NB4 (cell line): ENCODE measurements around the gene ERCC5.
A peak's percentile ranks its signal among the peaks of the same experiment; 100 is the strongest.

ENCODE experiments used
- DNase-seq: peaks from one replicate; pipeline ENCODE4 v3.0.0; 2010; ENCODE audit warnings: low read depth
- H3K4me3 ChIP-seq: one replicate; pipeline ENCODE4 v1.5.1; 2011; ENCODE audit warnings: mild to moderate bottlenecking, low read depth, low read length, moderate library complexity
- MYC ChIP-seq: IDR thresholded peaks from 2 replicates; pipeline ENCODE4 v1.6.1; 2011; ENCODE audit warnings: low read depth, low read length
- POLR2A ChIP-seq: IDR thresholded peaks from 2 replicates; pipeline ENCODE4 v1.6.1; 2011; ENCODE audit warnings: mild to moderate bottlenecking; ENCODE audit not compliant: insufficient read length; ENCODE audit errors: extremely low read depth
- TF ChIP-seq, protein P1 (sequence below): IDR thresholded peaks from one replicate; pipeline ENCODE4 v1.5.1; 2012; ENCODE audit warnings: low read depth, low read length
- TF ChIP-seq, protein P2 (sequence below): IDR thresholded peaks from 2 replicates; pipeline ENCODE4 v1.6.1; 2011; ENCODE audit warnings: low read depth, low read length

ERCC5 gene

DNA sequence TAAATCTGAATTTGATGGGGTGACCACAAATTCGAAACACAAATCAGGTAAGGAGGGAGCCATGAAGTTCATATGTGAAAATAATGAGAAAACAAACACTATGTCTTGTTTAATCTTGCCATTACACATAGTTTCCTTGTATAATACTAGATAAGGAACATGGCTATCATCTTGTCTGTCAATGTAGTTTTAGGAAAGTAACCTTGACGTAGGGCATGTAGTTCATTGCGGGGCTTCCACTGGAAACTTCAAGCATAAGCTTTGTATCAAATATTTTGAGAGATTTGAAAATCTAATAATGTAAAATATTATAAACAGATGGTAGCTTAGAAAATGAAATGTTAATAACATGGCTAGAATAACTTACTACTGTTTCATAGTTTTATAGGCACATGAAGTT lies 38.1 kb upstream of the ERCC5 start:
- no peak for TF ChIP-seq MYC
- no peak for TF ChIP-seq POLR2A
- TF ChIP-seq, protein P1, sequence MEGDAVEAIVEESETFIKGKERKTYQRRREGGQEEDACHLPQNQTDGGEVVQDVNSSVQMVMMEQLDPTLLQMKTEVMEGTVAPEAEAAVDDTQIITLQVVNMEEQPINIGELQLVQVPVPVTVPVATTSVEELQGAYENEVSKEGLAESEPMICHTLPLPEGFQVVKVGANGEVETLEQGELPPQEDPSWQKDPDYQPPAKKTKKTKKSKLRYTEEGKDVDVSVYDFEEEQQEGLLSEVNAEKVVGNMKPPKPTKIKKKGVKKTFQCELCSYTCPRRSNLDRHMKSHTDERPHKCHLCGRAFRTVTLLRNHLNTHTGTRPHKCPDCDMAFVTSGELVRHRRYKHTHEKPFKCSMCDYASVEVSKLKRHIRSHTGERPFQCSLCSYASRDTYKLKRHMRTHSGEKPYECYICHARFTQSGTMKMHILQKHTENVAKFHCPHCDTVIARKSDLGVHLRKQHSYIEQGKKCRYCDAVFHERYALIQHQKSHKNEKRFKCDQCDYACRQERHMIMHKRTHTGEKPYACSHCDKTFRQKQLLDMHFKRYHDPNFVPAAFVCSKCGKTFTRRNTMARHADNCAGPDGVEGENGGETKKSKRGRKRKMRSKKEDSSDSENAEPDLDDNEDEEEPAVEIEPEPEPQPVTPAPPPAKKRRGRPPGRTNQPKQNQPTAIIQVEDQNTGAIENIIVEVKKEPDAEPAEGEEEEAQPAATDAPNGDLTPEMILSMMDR: no peak
- TF ChIP-seq, protein P2, sequence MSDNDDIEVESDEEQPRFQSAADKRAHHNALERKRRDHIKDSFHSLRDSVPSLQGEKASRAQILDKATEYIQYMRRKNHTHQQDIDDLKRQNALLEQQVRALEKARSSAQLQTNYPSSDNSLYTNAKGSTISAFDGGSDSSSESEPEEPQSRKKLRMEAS: no peak
- no peak for DNase-seq
- H3K4me3 ChIP-seq: no peak overlapping the region

DNA sequence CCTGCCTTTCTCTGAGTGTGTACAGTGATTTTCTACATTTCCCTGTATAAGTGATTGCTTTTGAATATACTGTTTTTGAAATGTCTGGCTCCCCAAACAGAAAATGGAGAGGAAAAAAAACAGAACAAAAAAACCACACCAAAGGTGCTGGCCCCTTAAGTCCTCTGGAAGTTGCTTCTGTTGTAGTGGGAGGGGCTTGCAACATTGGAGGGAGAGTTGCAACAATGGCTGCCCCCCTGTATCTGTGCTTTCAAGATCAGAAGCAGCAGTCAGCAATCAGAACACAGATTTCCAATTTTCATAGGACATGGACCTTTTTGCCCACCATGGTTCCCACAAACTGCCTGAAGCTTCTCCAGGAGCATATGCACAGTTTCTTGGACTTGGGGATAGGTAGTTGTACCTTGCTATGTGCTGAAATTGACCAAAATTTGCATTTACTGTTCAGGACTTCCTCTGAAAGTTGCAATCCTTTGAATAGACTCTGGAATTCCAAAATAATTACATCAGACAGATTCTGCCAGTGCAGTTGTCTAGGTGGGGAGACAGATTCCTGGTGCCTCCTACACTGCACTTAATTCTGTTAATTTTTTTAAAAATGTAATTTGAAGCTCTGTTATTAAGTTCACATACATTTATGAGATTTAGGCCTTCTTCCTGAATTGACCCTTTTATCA lies 33.1 kb upstream of the ERCC5 start:
- peak; percentile 39 for DNase-seq
- TF ChIP-seq, protein P2: no peak
- H3K4me3 ChIP-seq: no peak overlapping the region

DNA sequence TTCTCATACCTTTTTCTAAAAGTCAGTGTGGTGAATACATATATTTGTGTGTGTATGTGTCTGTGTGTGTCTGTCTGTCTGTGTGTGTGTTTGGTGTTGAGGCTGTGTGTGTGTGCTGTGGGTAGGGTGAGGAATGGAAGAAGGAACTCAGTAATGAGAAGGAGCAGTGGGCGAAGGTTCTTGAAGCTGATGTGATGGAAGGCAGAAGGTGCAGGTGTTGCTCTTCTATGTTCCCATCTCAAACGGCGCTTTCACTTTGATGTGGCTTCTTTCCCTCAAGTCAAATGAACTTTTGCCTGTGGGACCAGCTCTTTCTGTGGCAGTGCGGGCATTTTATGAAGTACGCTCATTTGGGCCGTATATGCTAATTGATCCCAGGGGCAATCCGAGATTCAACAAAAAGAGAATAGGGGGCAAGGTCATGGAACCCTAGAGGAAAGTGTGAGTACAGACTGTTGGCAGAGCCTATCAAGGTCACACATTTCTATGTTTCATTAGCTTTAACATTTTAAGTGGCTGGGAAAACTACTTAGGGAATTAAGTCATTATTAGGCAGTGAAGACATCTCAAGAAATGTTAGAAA lies 31.7 kb upstream of the ERCC5 start:
- TF ChIP-seq POLR2A (no peak), MYC (no peak)
- TF ChIP-seq, protein P2: no peak
- TF ChIP-seq, protein P1: no peak
- no peak overlapping the region for H3K4me3 ChIP-seq
- DNase-seq: no peak

DNA sequence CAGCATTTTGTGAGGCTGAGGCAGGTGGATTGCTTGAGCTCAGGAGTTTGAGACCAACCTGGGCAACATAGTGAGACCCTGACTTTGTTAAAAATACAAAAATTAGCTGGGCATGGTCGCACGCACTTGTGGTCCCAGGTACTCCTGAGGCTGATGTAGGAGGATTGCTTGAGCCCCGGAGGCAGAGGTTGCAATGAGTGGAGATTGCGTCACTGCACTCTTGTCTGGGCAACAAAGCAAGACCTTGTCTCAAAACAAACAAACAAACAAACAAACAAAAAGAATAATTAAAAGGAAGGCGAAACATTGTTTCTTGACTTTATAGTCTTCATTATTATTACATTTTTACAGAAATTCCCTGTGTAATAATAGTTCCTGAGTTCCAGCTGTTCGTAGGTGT lies 31.0 kb upstream of the ERCC5 start:
- TF ChIP-seq, protein P2: no peak
- TF ChIP-seq, protein P1: no peak
- TF ChIP-seq MYC (no peak), POLR2A (no peak)
- no peak overlapping the region for H3K4me3 ChIP-seq
- no peak for DNase-seq

DNA sequence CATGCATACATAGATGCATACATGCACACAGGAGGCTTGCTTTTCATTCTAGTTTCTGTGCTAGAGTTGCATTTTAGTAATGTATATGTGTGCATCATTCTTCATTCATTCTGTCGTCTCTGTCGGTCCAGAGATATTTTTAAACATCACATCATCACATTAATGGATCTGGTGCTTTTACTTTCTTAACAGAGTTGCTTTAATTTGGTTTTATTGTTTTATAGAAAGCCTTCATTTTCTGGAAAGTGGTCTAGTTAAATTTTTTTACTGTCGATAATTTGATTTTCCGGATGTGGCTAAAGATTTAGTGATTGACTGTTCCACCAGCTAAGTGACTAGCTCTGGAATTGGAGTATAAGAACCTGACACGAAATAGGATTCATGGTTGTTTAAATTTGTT lies 30.0 kb upstream of the ERCC5 start:
- no peak for DNase-seq
- TF ChIP-seq MYC (no peak), POLR2A (no peak)
- TF ChIP-seq, protein P2: no peak
- TF ChIP-seq, protein P1: no peak
- H3K4me3 ChIP-seq: no peak overlapping the region

DNA sequence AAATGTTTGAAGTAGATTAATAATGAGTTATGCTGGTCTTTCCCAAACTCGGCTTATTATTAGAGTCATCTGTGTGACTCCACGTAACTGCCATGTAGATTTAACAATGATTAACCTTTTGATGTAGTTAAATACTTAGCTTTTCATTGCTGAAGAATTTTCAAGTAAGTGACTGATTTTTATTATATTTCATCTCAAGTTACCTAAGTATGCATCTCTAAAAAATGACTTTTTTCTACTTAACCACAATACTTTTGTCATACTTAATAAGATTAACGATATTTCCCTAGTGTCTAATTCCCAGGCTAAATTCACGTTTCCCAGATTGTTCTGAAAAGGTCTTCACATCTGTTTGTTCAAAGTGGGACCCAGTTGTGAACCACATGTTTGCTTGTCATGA lies 29.1 kb upstream of the ERCC5 start:
- no peak overlapping the region for H3K4me3 ChIP-seq
- no peak for DNase-seq
- TF ChIP-seq, protein P2: no peak
- TF ChIP-seq, protein P1: no peak
- TF ChIP-seq MYC (no peak), POLR2A (no peak)
